Kidney epithelial cell (primary cell): Measurements from ENCODE around the gene IL11RA. TPM values are rescaled to one million over a fixed set of nuclear protein-coding genes. Genes with fewer than 3 reads are reported as not detected.

ENCODE experiments used
- DNase-seq: peaks from one replicate; pipeline ENCODE4 v3.0.0-alpha.2; 2010; ENCODE audit warnings: low read depth
- H3K27me3 ChIP-seq: 2 replicates; pipeline ENCODE4 v1.6.0; 2011; ENCODE audit warnings: low read length; ENCODE audit not compliant: control insufficient read depth, insufficient read depth
- H3K36me3 ChIP-seq: 2 replicates; pipeline ENCODE4 v1.5.1; 2011; ENCODE audit warnings: low read length; ENCODE audit not compliant: control insufficient read depth, insufficient read depth
- H3K4me3 ChIP-seq: 2 replicates; pipeline ENCODE4 v1.5.1; 2011; ENCODE audit warnings: low read depth, mild to moderate bottlenecking, control low read depth, low read length
- CTCF ChIP-seq: IDR thresholded peaks from 2 replicates; pipeline ENCODE4 v1.5.1; 2011; ENCODE audit warnings: mild to moderate bottlenecking, moderate library complexity, low read length, control low read depth, inconsistent platforms; ENCODE audit not compliant: insufficient read depth, poor library complexity, severe bottlenecking
- total RNA-seq: library from RNA; depleted of rRNA; stranded (reverse); fragments of >200 nt; gene quantifications from 2 replicates; pipeline ENCODE4 v1.2.3, GENCODE V29; 2015

The IL11RA gene
- total RNA-seq, 1 donor from 2014 or later: 5.9 TPM

DNA sequence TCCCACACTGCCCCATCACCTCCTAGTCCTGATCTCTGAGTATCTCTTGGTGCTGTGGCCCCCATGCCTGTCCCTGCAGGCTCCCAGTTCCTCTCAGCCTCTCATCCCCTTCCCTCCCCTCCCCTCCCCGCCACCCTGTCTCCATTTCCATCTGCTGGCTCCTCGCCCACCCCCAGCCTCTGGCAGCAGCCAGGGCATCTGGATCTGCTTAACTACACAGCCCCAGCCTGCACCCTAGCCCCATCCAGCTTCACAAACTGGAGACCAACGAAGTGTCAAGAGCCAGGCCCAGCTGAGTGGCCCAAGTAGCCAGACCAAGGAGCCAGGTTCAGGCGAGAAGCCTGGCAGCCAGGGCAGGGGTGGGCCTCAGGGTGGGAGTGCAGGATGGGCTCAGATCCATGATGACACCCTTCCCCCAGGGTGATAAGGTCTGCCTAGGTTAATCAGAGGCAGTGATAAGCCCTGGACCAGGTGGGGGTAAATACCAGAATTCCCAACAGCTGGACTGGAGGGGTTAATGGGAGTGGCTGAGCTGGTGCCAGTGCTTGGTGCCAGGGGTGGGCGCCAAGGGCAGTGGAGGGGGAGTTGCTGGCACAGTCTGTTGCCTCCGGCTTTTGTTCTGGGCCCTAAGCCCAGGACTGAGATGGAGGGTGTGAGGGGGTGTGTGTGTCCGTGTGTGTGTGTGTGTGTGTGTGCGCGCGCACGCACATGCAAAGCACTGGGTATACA, 2.5 kb downstream of the IL11RA start:
- Histone ChIP-seq H3K27me3 (no peaks in the 10 kb centered on the region), H3K4me3 (no peak overlapping the region), H3K36me3 (no peaks in the 10 kb centered on the region)
- no peak for TF ChIP-seq CTCF
- DNase-seq: no peak

DNA sequence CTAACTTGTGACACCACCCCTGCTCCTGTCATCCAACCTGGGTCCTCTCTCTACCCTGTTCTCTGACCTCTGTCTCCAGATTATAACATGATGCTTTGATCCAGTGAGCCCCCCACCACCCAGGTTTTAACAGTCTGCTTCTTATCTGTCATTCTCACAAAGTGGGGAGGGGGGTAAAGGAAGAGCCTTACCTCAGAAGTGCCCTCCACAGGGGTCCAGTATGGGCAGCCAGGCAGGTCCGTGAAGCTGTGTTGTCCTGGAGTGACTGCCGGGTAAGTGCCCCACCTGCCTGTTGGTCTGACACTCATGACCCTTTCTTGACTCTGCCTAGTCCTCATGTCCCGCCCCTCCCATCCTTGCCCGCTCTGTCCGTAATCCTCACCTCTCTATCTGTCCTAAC, 3.4 kb downstream of the IL11RA start:
- TF ChIP-seq CTCF: no peak
- H3K4me3 ChIP-seq: no peak overlapping the region
- no peaks in the 10 kb centered on the region for H3K27me3 ChIP-seq
- no peak for DNase-seq
- H3K36me3 ChIP-seq: no peaks in the 10 kb centered on the region

DNA sequence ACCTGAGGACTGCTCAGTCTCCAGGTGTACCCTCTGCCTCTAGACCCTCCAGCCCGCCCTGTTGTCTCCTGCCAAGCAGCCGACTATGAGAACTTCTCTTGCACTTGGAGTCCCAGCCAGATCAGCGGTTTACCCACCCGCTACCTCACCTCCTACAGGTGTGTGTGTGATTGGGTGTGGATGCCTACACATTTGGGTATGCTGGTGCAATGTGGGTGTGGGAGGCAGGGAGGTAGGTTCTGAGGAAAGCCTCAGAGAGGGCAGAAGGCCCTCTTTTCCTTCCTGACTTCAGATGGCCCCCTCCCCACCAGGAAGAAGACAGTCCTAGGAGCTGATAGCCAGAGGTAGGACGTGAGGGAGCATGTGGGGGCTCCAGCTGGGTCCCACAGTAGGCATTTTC, 5.0 kb downstream of the IL11RA start:
- TF ChIP-seq CTCF: no peak
- H3K27me3 ChIP-seq: no peaks in the 10 kb centered on the region
- DNase-seq: no peak
- no peaks in the 10 kb centered on the region for H3K36me3 ChIP-seq
- H3K4me3 ChIP-seq: no peak overlapping the region

DNA sequence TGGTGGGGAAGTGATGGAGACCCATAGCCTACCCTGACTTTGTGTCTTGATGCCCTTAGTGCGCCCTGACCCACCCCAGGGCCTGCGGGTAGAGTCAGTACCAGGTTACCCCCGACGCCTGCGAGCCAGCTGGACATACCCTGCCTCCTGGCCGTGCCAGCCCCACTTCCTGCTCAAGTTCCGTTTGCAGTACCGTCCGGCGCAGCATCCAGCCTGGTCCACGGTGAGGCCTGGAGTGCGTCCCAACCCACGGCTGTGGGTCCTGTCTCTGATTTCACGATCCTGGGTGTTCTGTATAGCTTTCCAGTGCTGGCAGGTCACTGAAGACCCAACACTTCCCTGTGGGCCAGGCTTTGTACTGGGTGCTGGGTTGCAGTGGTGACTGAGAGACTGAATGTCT, 6.5 kb downstream of the IL11RA start:
- TF ChIP-seq CTCF: no peak
- no peak for DNase-seq
- Histone ChIP-seq H3K36me3 (no peaks in the 10 kb centered on the region), H3K4me3 (no peak overlapping the region), H3K27me3 (no peaks in the 10 kb centered on the region)

GRCh38 chr9:34659592-34660253, 7.7 kb downstream of the IL11RA start:
- H3K4me3 ChIP-seq: no peak overlapping the region
- peak; percentile 45 for DNase-seq
- TF ChIP-seq CTCF: no peak
- H3K36me3 ChIP-seq: no peaks in the 10 kb centered on the region
- H3K27me3 ChIP-seq: no peaks in the 10 kb centered on the region
